GM18951 (cell line): ENCODE measurements around the gene BOC.

Experiments used
- POLR2A ChIP-seq: IDR thresholded peaks from 4 replicates; pipeline ENCODE4 v1.6.1; 2011; ENCODE audit warnings: mild to moderate bottlenecking; ENCODE audit not compliant: insufficient read length, insufficient read depth; ENCODE audit errors: extremely low read depth
- in situ Hi-C: fragments of 300-500 bp; cut with MboI; formaldehyde crosslinking; loops from one replicate; pipeline ENCODE4 v1.12.0; 2022; ENCODE audit warnings: low sequenced_read_pairs, mixed read lengths, inconsistent platforms; ENCODE audit not compliant: unreplicated experiment

The BOC gene

DNA sequence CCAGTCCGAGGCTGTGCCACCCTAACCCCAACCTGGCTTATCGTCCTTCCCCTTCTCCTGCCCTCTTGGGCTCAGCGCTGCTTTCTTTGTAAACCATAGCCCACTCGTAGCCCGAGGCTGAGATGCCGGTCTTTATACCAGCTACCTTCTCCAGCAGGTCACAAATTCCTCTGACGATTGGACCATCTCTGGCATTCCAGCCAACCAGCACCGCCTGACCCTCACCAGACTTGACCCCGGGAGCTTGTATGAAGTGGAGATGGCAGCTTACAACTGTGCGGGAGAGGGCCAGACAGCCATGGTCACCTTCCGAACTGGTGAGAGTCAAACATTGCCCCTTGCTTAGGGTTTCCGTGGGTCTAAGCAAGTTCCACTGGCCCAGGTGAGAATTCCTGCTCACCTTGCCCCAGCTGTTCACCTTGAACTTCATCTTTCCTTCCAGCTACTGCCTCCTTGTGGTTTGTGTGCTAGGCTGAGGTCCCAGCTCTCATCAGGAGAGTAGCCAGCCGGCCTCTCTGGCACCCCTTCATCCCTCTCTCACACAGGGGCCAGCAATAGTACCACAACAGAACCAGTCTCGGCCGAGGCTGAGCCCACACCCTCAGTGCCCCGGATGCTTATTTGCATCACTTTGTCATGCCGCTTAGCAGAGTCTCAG, 66.7 kb downstream of the BOC start:
- no peak for TF ChIP-seq POLR2A
- in situ Hi-C loops = loop anchor here (25.0 kb wide), 1 partner anchor 641 kb away; the partner anchor contains the start of gene CCDC80

DNA sequence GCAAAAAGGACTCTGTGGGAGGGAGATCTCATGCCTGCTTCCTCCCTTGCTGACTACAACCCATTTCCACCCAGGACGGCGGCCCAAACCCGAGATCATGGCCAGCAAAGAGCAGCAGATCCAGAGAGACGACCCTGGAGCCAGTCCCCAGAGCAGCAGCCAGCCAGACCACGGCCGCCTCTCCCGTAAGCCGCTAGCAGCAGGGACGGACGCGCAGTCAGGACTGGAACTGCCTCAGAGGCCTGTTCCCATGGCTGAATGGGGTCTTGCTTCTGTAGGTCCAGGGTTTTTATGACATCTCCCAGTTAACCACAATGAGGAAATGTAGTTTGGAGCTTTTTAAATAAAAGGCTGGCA, 67.2 kb downstream of the BOC start:
- in situ Hi-C loops = loop anchor here (25.0 kb wide), 1 partner anchor 641 kb away; the partner anchor contains the start of gene CCDC80
- no peak for TF ChIP-seq POLR2A

DNA sequence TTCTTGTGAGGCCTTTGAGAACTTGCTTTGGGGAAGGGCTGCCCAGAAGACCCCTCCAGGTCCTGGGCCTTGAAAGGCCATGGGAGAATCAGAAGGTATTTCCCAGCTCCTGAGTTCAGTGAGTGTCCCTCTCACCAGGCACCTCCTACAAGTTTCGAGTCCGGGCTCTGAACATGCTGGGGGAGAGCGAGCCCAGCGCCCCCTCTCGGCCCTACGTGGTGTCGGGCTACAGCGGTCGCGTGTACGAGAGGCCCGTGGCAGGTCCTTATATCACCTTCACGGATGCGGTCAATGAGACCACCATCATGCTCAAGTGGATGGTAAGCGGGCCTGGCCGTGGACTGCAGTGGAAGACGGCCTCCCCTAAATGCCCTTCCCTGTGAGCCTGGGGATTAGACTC, 68.3 kb downstream of the BOC start:
- no peak for TF ChIP-seq POLR2A
- in situ Hi-C loops = loop anchor here (10.0 to 25.0 kb wide), 2 partner anchors 225 to 642 kb away; partner anchors contain the start of gene CCDC80

DNA sequence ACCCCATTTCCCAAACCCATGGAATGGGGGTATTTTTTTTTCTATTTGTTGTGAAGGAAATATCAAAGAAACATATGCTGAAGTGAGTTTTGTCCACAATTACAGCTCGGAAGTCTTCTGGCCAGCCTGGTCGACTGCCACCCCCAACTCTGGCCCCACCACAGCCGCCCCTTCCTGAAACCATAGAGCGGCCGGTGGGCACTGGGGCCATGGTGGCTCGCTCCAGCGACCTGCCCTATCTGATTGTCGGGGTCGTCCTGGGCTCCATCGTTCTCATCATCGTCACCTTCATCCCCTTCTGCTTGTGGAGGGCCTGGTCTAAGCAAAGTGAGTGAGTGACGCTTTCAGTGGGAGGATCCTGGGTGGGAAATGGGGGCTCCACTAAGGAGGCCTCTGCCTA, 71.9 kb downstream of the BOC start:
- in situ Hi-C loops = loop anchor here (10.0 to 25.0 kb wide), 2 partner anchors 229 to 646 kb away; partner anchors contain the start of gene CCDC80
- no peak for TF ChIP-seq POLR2A

DNA sequence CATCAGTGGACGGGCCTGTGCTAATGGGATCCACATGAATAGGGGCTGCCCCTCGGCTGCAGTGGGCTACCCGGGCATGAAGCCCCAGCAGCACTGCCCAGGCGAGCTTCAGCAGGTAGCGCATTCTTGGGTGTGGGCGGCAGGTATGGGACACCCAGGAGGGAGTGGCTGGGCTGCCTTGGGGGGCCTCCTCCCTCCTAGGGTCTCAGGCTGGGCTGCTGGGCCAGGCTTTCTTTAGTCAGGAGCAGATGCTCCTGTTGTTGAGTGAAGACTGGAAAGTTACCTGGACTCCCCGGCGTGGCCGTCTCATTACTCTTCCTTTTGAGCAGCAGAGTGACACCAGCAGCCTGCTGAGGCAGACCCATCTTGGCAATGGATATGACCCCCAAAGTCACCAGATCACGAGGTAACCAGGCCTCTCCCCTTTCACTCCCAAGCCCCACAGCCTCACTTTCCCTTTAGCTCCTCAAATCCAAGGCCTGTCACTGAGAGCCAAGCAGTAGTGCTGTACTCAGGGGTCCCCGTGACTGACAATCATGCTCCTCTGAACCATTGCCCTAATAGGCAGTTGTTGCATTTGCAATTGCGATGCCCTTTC, 73.2 kb downstream of the BOC start:
- TF ChIP-seq POLR2A = no peak
- in situ Hi-C loops = loop anchor here (10.0 to 25.0 kb wide), 2 partner anchors 230 to 647 kb away; partner anchors contain the start of gene CCDC80

DNA sequence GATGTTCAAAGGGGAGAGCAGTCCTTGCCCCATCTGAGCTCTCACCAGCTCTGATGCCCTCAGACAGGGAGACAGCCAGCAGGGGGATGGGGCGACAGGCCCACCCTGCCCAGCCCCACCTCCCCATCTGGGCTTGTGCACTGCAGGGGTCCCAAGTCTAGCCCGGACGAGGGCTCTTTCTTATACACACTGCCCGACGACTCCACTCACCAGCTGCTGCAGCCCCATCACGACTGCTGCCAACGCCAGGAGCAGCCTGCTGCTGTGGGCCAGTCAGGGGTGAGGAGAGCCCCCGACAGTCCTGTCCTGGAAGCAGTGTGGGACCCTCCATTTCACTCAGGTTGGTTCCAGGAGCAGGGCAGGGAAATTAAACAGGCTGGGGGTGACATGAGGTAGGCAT, 73.9 kb downstream of the BOC start:
- no peak for TF ChIP-seq POLR2A
- in situ Hi-C loops = loop anchor here (10.0 to 25.0 kb wide), 2 partner anchors 230 to 648 kb away; partner anchors contain the start of gene CCDC80

DNA sequence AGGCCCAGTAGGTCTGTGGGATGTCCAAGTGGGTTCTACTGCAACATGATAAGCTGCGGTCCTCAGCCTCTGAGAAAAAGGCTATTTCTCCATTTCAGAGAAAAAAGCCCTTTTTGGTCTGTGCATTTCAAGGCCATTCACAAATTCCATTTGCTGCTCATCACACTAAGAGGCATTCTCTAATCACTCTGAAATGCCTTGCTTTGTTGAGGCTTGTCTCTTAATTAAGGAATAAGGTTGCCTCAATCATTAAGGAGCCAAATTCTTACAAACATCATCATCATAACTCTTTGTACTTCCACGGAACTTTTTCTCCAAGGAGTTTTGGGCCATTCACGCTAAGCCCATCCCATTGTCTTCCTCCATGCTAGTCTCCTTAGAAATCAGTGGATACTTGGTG, 74.4 kb downstream of the BOC start:
- in situ Hi-C loops = loop anchor here (10.0 to 25.0 kb wide), 2 partner anchors 231 to 648 kb away; partner anchors contain the start of gene CCDC80
- no peak for TF ChIP-seq POLR2A

DNA sequence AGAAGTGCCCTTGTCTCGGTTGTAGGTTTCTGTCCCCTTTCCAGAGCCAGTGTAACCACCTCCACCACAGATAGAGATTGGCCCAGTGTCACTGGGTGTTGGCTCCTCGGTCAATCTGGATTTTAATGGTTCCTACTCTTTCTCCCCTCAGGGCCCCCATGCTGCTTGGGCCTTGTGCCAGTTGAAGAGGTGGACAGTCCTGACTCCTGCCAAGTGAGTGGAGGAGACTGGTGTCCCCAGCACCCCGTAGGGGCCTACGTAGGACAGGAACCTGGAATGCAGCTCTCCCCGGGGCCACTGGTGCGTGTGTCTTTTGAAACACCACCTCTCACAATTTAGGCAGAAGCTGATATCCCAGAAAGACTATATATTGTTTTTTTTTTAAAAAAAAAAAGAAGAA, 75.2 kb downstream of the BOC start:
- in situ Hi-C loops = loop anchor here (10.0 to 25.0 kb wide), 2 partner anchors 232 to 649 kb away; partner anchors contain the start of gene CCDC80
- no peak for TF ChIP-seq POLR2A

DNA sequence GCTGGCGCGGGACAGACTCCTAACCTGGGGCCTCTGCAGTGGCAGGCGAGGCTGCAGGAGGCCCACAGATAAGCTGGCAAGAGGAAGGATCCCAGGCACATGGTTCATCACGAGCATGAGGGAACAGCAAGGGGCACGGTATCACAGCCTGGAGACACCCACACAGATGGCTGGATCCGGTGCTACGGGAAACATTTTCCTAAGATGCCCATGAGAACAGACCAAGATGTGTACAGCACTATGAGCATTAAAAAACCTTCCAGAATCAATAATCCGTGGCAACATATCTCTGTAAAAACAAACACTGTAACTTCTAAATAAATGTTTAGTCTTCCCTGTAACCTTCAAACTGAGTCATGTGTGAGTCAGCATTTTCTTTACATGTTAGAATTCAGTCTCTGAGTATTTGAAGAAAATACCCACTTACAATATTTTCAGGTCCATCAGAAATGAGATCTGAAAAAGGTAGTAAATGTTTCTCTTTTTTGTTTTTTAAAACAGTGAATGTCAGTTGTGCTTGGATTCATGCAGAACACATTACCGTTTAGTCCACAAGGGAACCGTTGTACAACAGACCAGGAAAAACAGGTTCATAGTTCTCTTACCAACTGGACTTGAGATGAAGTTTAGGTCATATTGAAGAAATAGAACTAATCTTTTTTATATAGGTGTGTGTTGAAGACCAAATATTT, 75.9 kb downstream of the BOC start:
- no peak for TF ChIP-seq POLR2A
- in situ Hi-C loops = loop anchor here (10.0 to 25.0 kb wide), 2 partner anchors 232 to 650 kb away; partner anchors contain the start of gene CCDC80

DNA sequence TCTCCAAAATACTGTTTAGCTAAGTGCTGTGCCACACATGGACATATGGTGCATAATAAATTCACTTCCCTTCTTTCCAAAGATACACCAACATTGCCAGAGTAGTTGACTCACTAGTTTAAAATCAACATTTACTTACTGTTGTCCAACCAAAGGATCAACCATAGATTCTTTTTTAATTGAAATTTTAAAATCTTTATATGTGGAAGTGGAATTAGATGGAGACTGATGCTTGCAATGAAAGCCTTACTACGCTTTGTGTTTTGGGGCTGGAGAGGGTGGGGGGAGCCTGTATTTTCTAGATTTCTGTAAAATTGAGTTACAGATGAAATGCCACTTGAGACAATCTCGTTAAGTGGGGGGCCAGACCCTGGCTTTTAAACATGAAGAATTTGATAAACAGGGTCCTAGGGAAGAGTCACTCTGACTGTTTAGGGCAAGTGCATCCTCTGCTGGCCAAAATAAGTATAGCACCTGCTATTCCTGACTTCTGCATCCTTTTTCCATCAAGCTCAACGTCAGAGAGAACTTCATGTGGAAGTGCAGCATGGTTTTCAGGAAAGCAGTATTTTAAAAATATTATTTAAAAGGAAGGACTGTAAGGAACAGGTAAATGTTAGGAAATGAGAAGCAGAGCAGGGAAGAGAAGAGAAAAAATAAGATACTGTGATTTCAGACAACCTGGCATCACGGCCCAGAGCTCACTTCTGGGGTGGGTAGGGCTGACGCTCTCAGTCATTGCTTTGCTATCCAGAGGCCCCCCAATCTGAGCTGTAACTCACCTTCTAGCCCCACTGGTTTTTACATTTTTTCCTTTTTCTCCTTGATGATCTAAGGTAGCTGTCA, 76.7 kb downstream of the BOC start:
- in situ Hi-C loops = loop anchor here (10.0 to 25.0 kb wide), 2 partner anchors 233 to 651 kb away; partner anchors contain the start of gene CCDC80
- no peak for TF ChIP-seq POLR2A

DNA sequence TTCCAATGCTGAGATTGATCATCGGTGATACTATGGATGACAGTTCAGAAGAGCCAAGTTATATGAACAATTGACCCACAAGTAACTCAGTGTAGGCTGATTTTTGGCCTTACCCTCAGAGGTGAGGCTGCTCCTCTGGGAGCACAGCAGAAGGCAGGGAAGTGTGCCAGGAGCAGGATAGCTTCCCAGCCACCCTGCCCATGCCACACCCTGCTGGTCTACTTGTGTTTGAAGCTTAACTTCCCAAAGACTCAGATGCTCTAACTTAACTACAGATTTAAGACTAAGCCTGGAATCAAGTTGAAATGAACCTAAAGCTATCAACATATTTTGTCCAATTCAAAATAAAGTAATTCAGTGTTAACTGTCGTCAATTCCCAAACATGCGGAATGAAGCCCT, 77.5 kb downstream of the BOC start:
- no peak for TF ChIP-seq POLR2A
- in situ Hi-C loops = loop anchor here (10.0 to 25.0 kb wide), 2 partner anchors 234 to 652 kb away; partner anchors contain the start of gene CCDC80

DNA sequence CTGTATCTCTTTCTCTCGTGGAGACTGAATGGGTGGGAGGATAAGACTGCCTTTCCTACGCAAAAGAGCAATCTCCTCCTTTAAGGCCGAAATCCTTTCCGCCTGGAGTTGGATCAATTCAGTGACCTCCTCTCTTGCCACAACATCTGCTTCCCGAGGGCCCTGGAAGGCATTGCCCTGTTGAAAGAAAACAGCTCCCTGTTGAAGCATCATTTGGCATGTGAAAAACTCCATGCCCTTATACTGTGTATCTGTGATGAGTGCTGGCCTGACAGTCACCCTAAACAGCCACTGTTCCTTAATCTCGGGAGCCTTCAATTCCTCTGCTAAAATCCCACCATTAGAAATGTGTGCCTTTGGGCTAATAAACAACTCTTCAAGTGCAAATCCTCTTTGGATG, 80.2 kb downstream of the BOC start:
- in situ Hi-C loops = loop anchor here (25.0 kb wide), 1 partner anchor 654 kb away; the partner anchor contains the start of gene CCDC80
- no peak for TF ChIP-seq POLR2A
